Keratinocyte (primary cell): Measurements from ENCODE around the gene RET. TPM values are rescaled to one million over a fixed set of nuclear protein-coding genes. Genes with fewer than 3 reads are reported as not detected.

Experiments
- DNase-seq: peaks from one replicate; pipeline ENCODE4 v3.0.0-alpha.2; 2011; ENCODE audit warnings: low read depth, missing footprints, low spot score
- FAIRE-seq: peaks from 2 replicates; lab custom pipeline; 2011; peaks lifted over from hg19 to GRCh38; lab: Jason Lieb, UNC
- H2AFZ ChIP-seq: 2 replicates; pipeline ENCODE4 v1.6.0; 2012; ENCODE audit warnings: low read length, control low read depth, inconsistent platforms; ENCODE audit not compliant: control insufficient read depth
- H3K27ac ChIP-seq: 2 replicates; pipeline ENCODE4 v1.5.1; 2011; ENCODE audit warnings: low read length; ENCODE audit not compliant: control insufficient read depth, insufficient read depth
- H3K27me3 ChIP-seq: 3 replicates; pipeline ENCODE4 v1.6.0; 2011; ENCODE audit warnings: low read length; ENCODE audit not compliant: control insufficient read depth, insufficient read depth; ENCODE audit errors: extremely low read depth
- H3K36me3 ChIP-seq, 2 experiments: 2 replicates in 1 of 2; 3 replicates in 1 of 2; pipeline ENCODE4 v1.5.1; 2011; ENCODE audit warnings: low read length in 2 of 2, mild to moderate bottlenecking in 1 of 2; ENCODE audit not compliant: control insufficient read depth in 2 of 2, insufficient read depth in 2 of 2; ENCODE audit errors: extremely low read depth in 1 of 2
- H3K4me1 ChIP-seq: 3 replicates; pipeline ENCODE4 v1.5.1; 2011; ENCODE audit warnings: low read length; ENCODE audit not compliant: control insufficient read depth, insufficient read depth; ENCODE audit errors: extremely low read depth
- H3K4me2 ChIP-seq: 3 replicates; pipeline ENCODE4 v1.6.0; 2011; ENCODE audit warnings: low read depth, low read length; ENCODE audit not compliant: control insufficient read depth, insufficient read depth; ENCODE audit errors: extremely low read depth
- H3K4me3 ChIP-seq, 3 experiments: fragments of 200-600 bp in 1 of 3; sonication (generic) in 1 of 3; 2 replicates in 2 of 3; 3 replicates in 1 of 3; pipeline ENCODE4 v1.5.1; 2011 to 2016; ENCODE audit warnings: low read length in 3 of 3, mild to moderate bottlenecking in 3 of 3, control low read depth in 2 of 3, inconsistent platforms in 1 of 3, low read depth in 1 of 3, mixed read lengths in 1 of 3, mixed run types in 1 of 3, moderate library complexity in 1 of 3; ENCODE audit not compliant: control insufficient read depth in 2 of 3, insufficient read depth in 2 of 3; ENCODE audit errors: extremely low read depth in 1 of 3
- H3K79me2 ChIP-seq: 2 replicates; pipeline ENCODE4 v1.6.0; 2012; ENCODE audit warnings: low read length; ENCODE audit not compliant: control insufficient read depth, insufficient read depth
- H3K9ac ChIP-seq: 3 replicates; pipeline ENCODE4 v1.6.0; 2011; ENCODE audit warnings: low read length; ENCODE audit not compliant: control insufficient read depth, insufficient read depth; ENCODE audit errors: extremely low read depth
- H3K9me1 ChIP-seq: 3 replicates; pipeline ENCODE4 v1.6.0; 2011; ENCODE audit warnings: low read length; ENCODE audit not compliant: control insufficient read depth, insufficient read depth; ENCODE audit errors: extremely low read depth
- H3K9me3 ChIP-seq: 2 replicates; pipeline ENCODE4 v1.5.1; 2012; ENCODE audit warnings: low read depth, low read length; ENCODE audit not compliant: control insufficient read depth
- H4K20me1 ChIP-seq: 3 replicates; pipeline ENCODE4 v1.6.0; 2011; ENCODE audit warnings: low read length; ENCODE audit not compliant: control insufficient read depth, insufficient read depth; ENCODE audit errors: extremely low read depth
- CTCF ChIP-seq, 3 experiments: IDR thresholded peaks in 1 of 3; conservative IDR thresholded peaks in 1 of 3; optimal IDR thresholded peaks in 1 of 3; 2 replicates in 2 of 3; 3 replicates in 1 of 3; pipeline versions ENCODE3 to v1.5.1; 2011; ENCODE audit warnings: low read length in 3 of 3, mild to moderate bottlenecking in 3 of 3, moderate library complexity in 2 of 3, control low read depth in 1 of 3, inconsistent platforms in 1 of 3; ENCODE audit not compliant: insufficient read depth in 2 of 3; ENCODE audit errors: extremely low read depth in 1 of 3
- EZH2 ChIP-seq: IDR thresholded peaks from one replicate; pipeline ENCODE4 v1.6.1; 2012; ENCODE audit warnings: inconsistent platforms, mild to moderate bottlenecking, low read length, moderate library complexity
- dilution Hi-C: fragments of 300-500 bp; cut with MboI; formaldehyde crosslinking; loops from one replicate; pipeline ENCODE4 v1.7.0; 2020; ENCODE audit warnings: low sequenced_read_pairs; ENCODE audit not compliant: extremely low pct_ligation_motif_present
- polyA plus RNA-seq, 5 experiments: library from polyadenylated mRNA; depleted of rRNA in 3 of 5; stranded (reverse) in 3 of 5; stranded (forward) in 1 of 5; unstranded in 1 of 5; fragments of >200 nt; gene quantifications; 1 replicate in 1 of 5; 2 replicates in 3 of 5; 3 replicates in 1 of 5; pipeline versions ENCODE4 v1.2.1 to v1.2.3, GENCODE V29; 2011 to 2012; ENCODE audit warnings: missing spikeins in 2 of 5, low read depth in 1 of 5, low replicate concordance in 1 of 5

Gene RET
- polyA plus RNA-seq, 1 donor (not counting 4 experiments of a cell fraction or from before 2014, with no cell fraction given): 0.21 TPM

GRCh38 chr10:43122096-43122495 lies 45.2 kb downstream of the RET start:
- no peaks in the 10 kb centered on the region for H3K36me3 ChIP-seq
- DNase-seq (no peak), FAIRE-seq (no peak)
- H3K9me1 ChIP-seq: no peaks in the 10 kb centered on the region
- H3K79me2 ChIP-seq: no peaks in the 10 kb centered on the region
- H3K9ac ChIP-seq: no peak overlapping the region
- no peaks in the 10 kb centered on the region for H3K9me3 ChIP-seq
- H3K27ac ChIP-seq: no peak overlapping the region
- H3K27me3 ChIP-seq: no peaks in the 10 kb centered on the region
- no peaks in the 10 kb centered on the region for H3K4me1 ChIP-seq
- H3K4me2 ChIP-seq: no peak overlapping the region
- H2AFZ ChIP-seq: no peak overlapping the region
- no peak for TF ChIP-seq CTCF (optimal IDR thresholded peaks at IDR 0.05 in 1 of 3, IDR thresholded peaks at IDR 0.05 in 1 of 3, conservative IDR thresholded peaks at IDR 0.05 in 1 of 3; ENCODE audit: extremely low read depth in 1 of 3, insufficient read depth in 2 of 3, low read length in 3 of 3)
- no peak for TF ChIP-seq EZH2
- no peaks in the 10 kb centered on the region for H4K20me1 ChIP-seq
- no peak overlapping the region for H3K4me3 ChIP-seq
- dilution Hi-C loops: no loop called here

- H3K4me3 ChIP-seq: no peak overlapping the region
- no peak overlapping the region for H3K4me2 ChIP-seq
- DNase-seq (no peak), FAIRE-seq (no peak)
- no peaks in the 10 kb centered on the region for H3K4me1 ChIP-seq
- no peaks in the 10 kb centered on the region for H3K36me3 ChIP-seq
- dilution Hi-C loops: no loop called here
- no peaks in the 10 kb centered on the region for H3K27me3 ChIP-seq
- no peak overlapping the region for H3K9ac ChIP-seq
- H3K9me1 ChIP-seq: no peaks in the 10 kb centered on the region
- no peaks in the 10 kb centered on the region for H4K20me1 ChIP-seq
- no peaks in the 10 kb centered on the region for H3K9me3 ChIP-seq
- no peak for TF ChIP-seq EZH2
- no peak for TF ChIP-seq CTCF (optimal IDR thresholded peaks at IDR 0.05 in 1 of 3, IDR thresholded peaks at IDR 0.05 in 1 of 3, conservative IDR thresholded peaks at IDR 0.05 in 1 of 3; ENCODE audit: extremely low read depth in 1 of 3, insufficient read depth in 2 of 3, low read length in 3 of 3)
- H2AFZ ChIP-seq: no peak overlapping the region
- no peaks in the 10 kb centered on the region for H3K79me2 ChIP-seq
- no peak overlapping the region for H3K27ac ChIP-seq
Measured at GRCh38 chr10:43122826-43123225, 46.0 kb downstream of the RET start.
